Dendritic cell treated with granulocyte-macrophage colony-stimulating factor and Interleukin-4, amounts not matched to agents 40 ng/mL and 50 ng/mL, for 4 days (primary cell): Measurements from ENCODE around the gene CPLANE2.

Experiments
- H3K27ac Mint-ChIP-seq: one replicate; pipeline ENCODE4 v1.8.0; 2022; ENCODE audit warnings: mild to moderate bottlenecking, mixed read lengths
- H3K27me3 Mint-ChIP-seq: one replicate; pipeline ENCODE4 v1.8.0; 2022; ENCODE audit warnings: mild to moderate bottlenecking, mixed read lengths
- H3K36me3 Mint-ChIP-seq: one replicate; pipeline ENCODE4 v1.8.0; 2022; ENCODE audit warnings: low read depth, mixed read lengths
- H3K4me1 Mint-ChIP-seq: one replicate; pipeline ENCODE4 v1.8.0; 2022; ENCODE audit warnings: low read depth, mixed read lengths
- H3K4me3 Mint-ChIP-seq: one replicate; pipeline ENCODE4 v1.8.0; 2022; ENCODE audit warnings: mild to moderate bottlenecking, moderate library complexity, mixed read lengths
- H3K9me3 Mint-ChIP-seq: one replicate; pipeline ENCODE4 v1.8.0; 2022; ENCODE audit warnings: mixed read lengths
- intact Hi-C: fragments of 100-400 bp; cut with micrococcal nuclease; formaldehyde crosslinking; loops from one replicate; pipeline ENCODE4 v1.15.0; 2022

Gene CPLANE2

DNA sequence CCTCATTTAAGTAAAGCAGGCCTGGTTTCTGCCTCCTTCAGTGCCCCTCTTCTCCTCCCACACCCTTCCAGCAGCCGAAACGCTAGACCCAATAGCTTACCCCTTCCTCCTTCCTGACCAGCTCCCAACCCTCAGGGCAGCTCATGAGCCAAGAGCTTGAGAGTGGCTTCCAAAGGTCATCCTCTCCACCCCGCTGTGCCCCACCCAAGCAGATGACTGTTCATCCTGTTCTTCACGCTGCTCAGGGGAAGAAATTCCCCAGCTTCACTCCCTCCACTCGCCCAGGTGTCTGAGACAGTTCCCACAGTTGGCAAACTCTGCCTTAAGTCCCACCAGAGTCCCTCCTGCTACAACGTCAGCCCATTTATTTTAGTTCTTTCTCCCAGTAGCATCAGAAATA is 48.0 kb downstream of the CPLANE2 start:
- intact Hi-C loops, result loop anchor here (5.0 kb wide), 1 partner anchor 53 kb away; no protein-coding TSS in a partner anchor
- peaks cover 8% of the 10 kb centered on the region for H3K4me1 Mint-ChIP-seq
- H3K4me3 Mint-ChIP-seq, result no peak overlapping the region
- H3K27ac Mint-ChIP-seq, result no peak overlapping the region
- peaks cover 19% of the 10 kb centered on the region for H3K27me3 Mint-ChIP-seq
- no peaks in the 10 kb centered on the region for H3K9me3 Mint-ChIP-seq
- no peaks in the 10 kb centered on the region for H3K36me3 Mint-ChIP-seq

DNA sequence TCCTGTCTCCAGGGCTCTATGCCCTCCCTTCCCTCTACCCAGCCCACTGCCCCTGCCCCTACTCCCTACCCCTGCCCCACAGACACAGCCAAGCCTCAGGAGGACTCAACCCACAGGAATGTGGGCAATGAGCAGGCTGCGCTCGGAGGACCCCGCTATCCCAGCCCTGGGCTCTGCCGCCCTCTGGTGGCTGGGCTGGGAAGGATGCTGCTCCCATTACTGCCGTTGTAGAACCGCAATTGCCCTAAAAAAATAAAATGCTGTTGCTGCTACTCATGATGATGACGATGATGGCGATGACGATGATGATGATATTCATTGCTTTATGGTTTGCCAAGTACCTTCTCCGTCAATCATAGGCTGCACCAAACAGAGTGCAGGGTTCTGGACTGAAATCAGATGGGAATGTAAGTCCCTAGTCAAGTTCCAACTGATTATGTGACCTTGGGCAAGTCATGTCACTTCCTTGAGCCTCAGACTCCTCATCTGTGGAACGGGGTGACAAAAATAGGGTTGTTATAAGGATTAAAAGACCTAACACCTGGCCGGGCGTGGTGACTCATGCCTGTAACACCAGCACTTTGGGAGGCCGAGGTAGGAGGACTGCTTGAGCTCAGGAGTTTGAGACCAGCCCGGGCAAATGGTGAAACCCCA is 49.1 kb downstream of the CPLANE2 start:
- no peak overlapping the region for H3K27ac Mint-ChIP-seq
- no peaks in the 10 kb centered on the region for H3K36me3 Mint-ChIP-seq
- intact Hi-C loops, result loop anchor here (1.0 to 5.0 kb wide), 2 partner anchors 54 to 109 kb away; no protein-coding TSS in a partner anchor
- no peaks in the 10 kb centered on the region for H3K9me3 Mint-ChIP-seq
- H3K4me1 Mint-ChIP-seq, result peaks cover 14% of the 10 kb centered on the region
- H3K27me3 Mint-ChIP-seq, result peaks cover 24% of the 10 kb centered on the region
- H3K4me3 Mint-ChIP-seq, result no peak overlapping the region

DNA sequence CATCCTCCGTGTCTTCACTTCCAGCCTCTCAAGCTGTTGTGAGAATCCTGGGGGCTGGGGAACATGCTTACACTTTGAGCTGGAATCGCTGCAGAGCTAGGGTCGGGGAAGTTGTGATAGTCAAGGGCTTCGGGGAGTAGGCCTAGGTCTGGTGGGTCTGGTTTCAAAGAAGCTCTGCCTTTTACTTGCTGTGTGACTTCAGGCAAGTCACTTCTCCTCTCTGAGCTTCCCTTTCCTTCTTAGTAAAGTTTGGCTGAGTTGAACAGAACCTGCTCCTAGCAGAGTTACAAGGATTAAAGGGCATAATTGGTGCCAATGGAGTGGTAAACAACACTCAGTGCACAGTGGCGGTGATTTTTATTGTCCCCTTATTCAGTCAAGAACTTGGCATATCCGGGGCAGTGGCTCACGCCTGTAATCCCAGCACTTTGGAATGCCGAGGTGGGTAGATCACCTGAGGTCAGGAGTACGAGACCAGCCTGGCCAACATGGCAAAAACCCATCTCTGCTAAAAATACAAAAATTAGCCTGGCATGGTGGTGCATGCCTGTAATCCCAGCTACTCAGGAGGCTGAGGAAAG is 50.2 kb downstream of the CPLANE2 start:
- no peaks in the 10 kb centered on the region for H3K36me3 Mint-ChIP-seq
- H3K9me3 Mint-ChIP-seq, result no peaks in the 10 kb centered on the region
- H3K27me3 Mint-ChIP-seq, result peaks cover 27% of the 10 kb centered on the region
- no peak overlapping the region for H3K4me3 Mint-ChIP-seq
- intact Hi-C loops, result loop anchor here (1.0 to 5.0 kb wide), 2 partner anchors 56 to 107 kb away; no protein-coding TSS in a partner anchor
- H3K27ac Mint-ChIP-seq, result no peak overlapping the region
- peaks cover 14% of the 10 kb centered on the region for H3K4me1 Mint-ChIP-seq

DNA sequence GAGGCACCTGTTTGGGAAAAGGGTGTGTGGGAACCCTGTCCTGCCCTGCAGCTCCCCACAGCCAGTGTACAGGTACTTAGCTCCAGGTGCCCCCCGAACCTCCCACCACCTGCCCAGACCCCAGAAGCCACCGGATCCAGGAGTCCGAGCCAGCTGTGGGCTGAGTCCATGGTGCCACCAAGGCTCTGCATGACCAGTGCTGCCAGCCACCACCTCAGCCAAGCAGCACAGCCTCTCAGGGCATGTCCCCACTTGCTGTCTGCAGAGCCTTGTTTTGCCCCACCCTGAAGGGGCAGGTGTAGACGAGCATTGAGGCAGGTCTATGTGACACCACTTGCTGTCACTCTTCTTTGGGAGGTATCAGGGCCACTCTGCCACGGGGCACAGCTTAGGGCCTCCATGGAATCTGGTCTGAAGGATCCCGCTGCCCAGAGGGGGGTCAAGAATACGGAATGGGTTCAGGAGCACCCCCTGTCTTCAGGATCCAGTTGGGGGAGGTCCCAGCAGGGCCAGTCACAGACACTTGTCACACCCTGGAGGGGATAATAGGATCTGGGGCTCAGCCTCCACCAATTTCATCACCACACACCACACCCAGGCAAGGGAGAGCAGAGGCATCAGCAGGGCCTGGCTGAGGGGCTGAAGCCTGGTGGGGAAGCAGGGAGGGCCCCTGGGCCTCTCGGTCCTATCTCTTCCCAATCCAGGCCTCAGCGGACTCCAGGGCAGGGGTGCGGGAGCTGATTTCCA is 52.3 kb downstream of the CPLANE2 start:
- intact Hi-C loops, result loop anchor here (5.0 kb wide), 1 partner anchor 58 kb away; no protein-coding TSS in a partner anchor

DNA sequence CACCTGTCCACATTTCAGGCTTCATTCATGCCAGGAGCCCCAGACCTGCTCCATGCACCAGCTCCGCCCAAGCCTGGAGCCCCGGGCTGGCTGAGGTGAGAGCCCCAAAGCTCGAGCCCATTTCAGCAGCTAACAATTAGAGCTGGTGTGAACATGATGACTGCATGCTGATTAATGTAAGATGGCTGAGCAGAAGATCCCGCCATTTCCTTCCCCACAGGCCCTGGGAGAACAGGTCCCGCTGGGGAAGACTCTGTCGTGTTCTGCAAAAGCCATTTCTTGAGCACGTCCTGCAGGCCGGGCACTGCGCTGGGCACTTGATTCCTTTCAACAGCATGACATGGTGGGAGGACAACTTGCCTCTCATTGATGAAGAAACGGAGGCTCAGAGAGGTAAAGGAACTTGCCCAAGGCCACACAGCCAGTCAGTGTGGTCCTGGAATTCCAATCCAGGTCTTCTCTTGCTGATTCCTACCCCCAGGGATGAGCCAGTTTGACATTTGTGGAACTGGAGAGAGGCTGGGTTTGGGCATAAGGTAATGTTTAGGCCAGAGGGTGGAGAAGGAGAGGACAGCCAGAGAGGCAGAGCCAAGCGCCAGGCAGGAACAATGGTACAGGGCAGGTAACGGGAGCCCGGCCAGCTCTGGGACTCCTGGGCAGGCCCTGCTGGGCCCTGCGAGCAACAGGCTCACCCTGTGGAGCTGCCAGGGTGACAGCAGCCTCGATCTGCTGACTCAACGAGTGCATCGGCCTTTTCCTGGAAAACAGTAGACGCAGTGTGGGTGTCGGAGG is 53.0 kb downstream of the CPLANE2 start:
- H3K4me3 Mint-ChIP-seq, result no peak overlapping the region
- H3K9me3 Mint-ChIP-seq, result no peaks in the 10 kb centered on the region
- intact Hi-C loops, result no loop called here
- H3K36me3 Mint-ChIP-seq, result no peaks in the 10 kb centered on the region
- H3K27me3 Mint-ChIP-seq, result peaks cover 14% of the 10 kb centered on the region
- H3K4me1 Mint-ChIP-seq, result peaks cover 9% of the 10 kb centered on the region
- no peak overlapping the region for H3K27ac Mint-ChIP-seq

More for the DNA sequence above, 52.3 kb downstream of the CPLANE2 start:
- peaks cover 20% of the 10 kb centered on the region for H3K27me3 Mint-ChIP-seq
- peaks cover 14% of the 10 kb centered on the region for H3K4me1 Mint-ChIP-seq
- no peak overlapping the region for H3K27ac Mint-ChIP-seq
- no peak overlapping the region for H3K4me3 Mint-ChIP-seq
- H3K36me3 Mint-ChIP-seq, result no peaks in the 10 kb centered on the region
- no peaks in the 10 kb centered on the region for H3K9me3 Mint-ChIP-seq

DNA sequence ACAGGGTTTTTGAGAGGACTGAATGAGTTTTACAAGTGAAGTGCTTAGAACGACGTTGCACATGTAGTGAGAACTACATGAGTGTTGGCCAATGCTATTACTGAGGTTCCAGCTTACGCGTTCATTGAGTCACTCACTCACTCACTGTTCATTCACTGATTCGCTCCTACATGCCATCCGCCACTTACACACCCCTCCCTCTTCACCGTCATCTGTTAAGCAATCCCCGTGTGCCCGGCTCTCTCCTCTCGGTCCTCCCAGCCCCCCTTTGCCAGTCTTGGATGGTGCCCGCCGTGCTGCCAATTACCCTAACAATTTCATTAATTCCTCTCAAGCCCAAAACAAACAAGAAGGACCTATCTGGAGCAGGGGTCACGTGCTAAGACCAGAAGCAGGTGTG is 53.8 kb downstream of the CPLANE2 start:
- peaks cover 10% of the 10 kb centered on the region for H3K27me3 Mint-ChIP-seq
- H3K27ac Mint-ChIP-seq, result no peak overlapping the region
- intact Hi-C loops, result no loop called here
- H3K4me3 Mint-ChIP-seq, result no peak overlapping the region
- H3K36me3 Mint-ChIP-seq, result no peaks in the 10 kb centered on the region
- no peaks in the 10 kb centered on the region for H3K9me3 Mint-ChIP-seq
- peaks cover 6% of the 10 kb centered on the region for H3K4me1 Mint-ChIP-seq

DNA sequence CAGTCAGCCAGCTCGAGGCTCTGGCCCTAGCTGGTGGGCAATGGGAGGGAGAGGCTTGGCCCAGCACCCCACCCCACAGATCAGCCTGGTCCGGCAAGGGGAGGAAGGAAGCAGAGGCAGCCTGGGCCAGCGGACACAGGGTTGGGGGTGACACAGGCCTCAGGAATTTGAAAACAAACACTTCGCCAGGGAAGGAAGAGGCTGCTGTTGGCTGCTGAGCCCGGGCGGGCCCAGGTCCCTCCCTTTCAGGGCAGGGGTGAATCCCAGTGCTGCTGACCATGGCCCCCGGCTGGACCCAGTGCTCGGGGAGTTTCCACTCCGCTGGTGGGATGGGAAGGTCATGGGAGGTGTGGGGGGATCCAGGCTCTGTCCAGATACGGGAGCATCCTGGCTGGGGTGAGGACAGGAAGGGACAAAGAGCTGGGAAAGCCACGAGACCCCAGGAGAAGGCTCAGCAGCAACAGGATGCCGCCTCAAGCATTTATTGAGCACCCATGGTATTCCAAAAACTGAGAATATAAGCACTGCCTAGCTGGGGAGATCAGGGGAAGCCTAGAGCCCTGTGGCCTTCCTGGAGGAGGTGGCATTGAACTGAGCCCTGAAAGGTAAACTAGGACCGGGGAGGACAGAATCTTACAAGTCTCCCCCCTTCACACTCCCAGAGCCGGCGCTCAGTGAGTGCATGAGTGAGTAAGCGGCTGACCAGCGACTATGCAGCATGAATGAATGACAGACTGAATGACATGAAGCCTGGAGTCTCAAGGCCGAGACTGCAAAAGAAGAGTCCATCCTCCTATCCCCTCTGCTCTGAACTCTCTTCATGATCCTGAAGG is 54.9 kb downstream of the CPLANE2 start:
- H3K36me3 Mint-ChIP-seq, result no peaks in the 10 kb centered on the region

More for the DNA sequence above, 54.9 kb downstream of the CPLANE2 start:
- Mint-ChIP-seq H3K9me3 (no peaks in the 10 kb centered on the region), H3K27me3 (peaks cover 19% of the 10 kb centered on the region), H3K4me1 (peaks cover 6% of the 10 kb centered on the region), H3K4me3 (no peak overlapping the region), H3K27ac (no peak overlapping the region)
- intact Hi-C loops, result no loop called here
